KMS-11 (cell line): ENCODE measurements around the gene BCKDHA.

Experiments
- H2AFZ ChIP-seq: fragments of 200-600 bp; sonication (generic); 2 replicates; pipeline ENCODE4 v1.6.1; 2016; ENCODE audit warnings: antibody characterized with exemption, mixed run types, low read depth
- H3K27ac ChIP-seq: fragments of 200-600 bp; sonication (generic); 2 replicates; pipeline ENCODE4 v1.6.1; 2016; ENCODE audit warnings: mild to moderate bottlenecking, mixed run types
- H3K27me3 ChIP-seq: fragments of 200-600 bp; sonication (generic); 2 replicates; pipeline ENCODE4 v1.6.1; 2017; ENCODE audit warnings: mild to moderate bottlenecking, low read depth, mixed run types, moderate library complexity; ENCODE audit not compliant: insufficient read depth
- H3K36me3 ChIP-seq: fragments of 200-600 bp; sonication (generic); 2 replicates; pipeline ENCODE4 v1.6.1; 2017; ENCODE audit warnings: mild to moderate bottlenecking, mixed run types; ENCODE audit not compliant: insufficient read depth
- H3K4me1 ChIP-seq: fragments of 200-600 bp; sonication (generic); 2 replicates; pipeline ENCODE4 v1.6.1; 2016; ENCODE audit warnings: mild to moderate bottlenecking, low read depth, mixed run types; ENCODE audit not compliant: poor library complexity, severe bottlenecking
- H3K4me2 ChIP-seq: fragments of 200-600 bp; sonication (generic); 2 replicates; pipeline ENCODE4 v1.7.0; 2016; ENCODE audit warnings: mild to moderate bottlenecking, mixed run types
- H3K4me3 ChIP-seq: fragments of 200-600 bp; sonication (generic); IDR thresholded peaks from 2 replicates; pipeline ENCODE4 v1.6.1; 2017; ENCODE audit warnings: low read depth, low read length, mixed read lengths; ENCODE audit not compliant: insufficient read depth
- H3K79me2 ChIP-seq: fragments of 200-600 bp; sonication (generic); 2 replicates; pipeline ENCODE4 v1.6.1; 2016; ENCODE audit warnings: low read depth, mixed run types; ENCODE audit not compliant: insufficient read depth
- H3K9ac ChIP-seq: fragments of 200-600 bp; sonication (generic); 2 replicates; pipeline ENCODE4 v1.6.1; 2016; ENCODE audit warnings: mild to moderate bottlenecking, mixed run types
- H4K20me1 ChIP-seq: fragments of 200-600 bp; sonication (generic); 2 replicates; pipeline ENCODE4 v1.6.1; 2016; ENCODE audit warnings: mild to moderate bottlenecking, mixed run types; ENCODE audit not compliant: insufficient read depth
- CTCF ChIP-seq: fragments of 200-600 bp; sonication (generic); conservative IDR thresholded peaks from 2 replicates; pipeline ENCODE4 v1.6.1; 2017; ENCODE audit warnings: low read depth, mild to moderate bottlenecking, antibody characterized with exemption, low read length, moderate library complexity, mixed read lengths

BCKDHA gene

GRCh38 chr19:41401483-41401882, 3.9 kb downstream of the BCKDHA start:
- H3K4me1 ChIP-seq, result peaks cover 14% of the 10 kb centered on the region
- H2AFZ ChIP-seq, result no peak overlapping the region
- no peak overlapping the region for H3K4me2 ChIP-seq
- no peaks in the 10 kb centered on the region for H3K27me3 ChIP-seq
- TF ChIP-seq CTCF, result no peak
- H3K4me3 ChIP-seq, result no peak overlapping the region
- no peaks in the 10 kb centered on the region for H4K20me1 ChIP-seq
- H3K27ac ChIP-seq, result no peak overlapping the region
- no peaks in the 10 kb centered on the region for H3K36me3 ChIP-seq
- H3K9ac ChIP-seq, result no peak overlapping the region
- H3K79me2 ChIP-seq, result peaks cover 34% of the 10 kb centered on the region

- H3K4me1 ChIP-seq, result peaks cover 19% of the 10 kb centered on the region
- H3K36me3 ChIP-seq, result no peaks in the 10 kb centered on the region
- H3K79me2 ChIP-seq, result peaks cover 30% of the 10 kb centered on the region
- H3K27me3 ChIP-seq, result no peaks in the 10 kb centered on the region
- no peaks in the 10 kb centered on the region for H4K20me1 ChIP-seq
- no peak overlapping the region for H3K4me2 ChIP-seq
- no peak overlapping the region for H2AFZ ChIP-seq
- no peak overlapping the region for H3K9ac ChIP-seq
- TF ChIP-seq CTCF, result no peak
- H3K4me3 ChIP-seq, result no peak overlapping the region
- H3K27ac ChIP-seq, result no peak overlapping the region; the same call in 1 of the 2 replicates
Observed at GRCh38 chr19:41402010-41402409, 4.4 kb downstream of the BCKDHA start.

GRCh38 chr19:41403181-41403970, 5.8 kb downstream of the BCKDHA start:
- Histone ChIP-seq H3K27ac (no peak overlapping the region), H2AFZ (no peak overlapping the region), H3K9ac (no peak overlapping the region), H3K36me3 (no peaks in the 10 kb centered on the region), H3K79me2 (peaks cover 23% of the 10 kb centered on the region), H4K20me1 (no peaks in the 10 kb centered on the region), H3K27me3 (no peaks in the 10 kb centered on the region), H3K4me1 (peaks cover 31% of the 10 kb centered on the region), H3K4me2 (no peak overlapping the region), H3K4me3 (no peak overlapping the region)
- no peak for TF ChIP-seq CTCF

GRCh38 chr19:41405776-41406175, 8.2 kb downstream of the BCKDHA start:
- Histone ChIP-seq H3K36me3 (no peaks in the 10 kb centered on the region), H2AFZ (no peak overlapping the region), H3K27me3 (no peaks in the 10 kb centered on the region), H3K4me2 (no peak overlapping the region), H3K4me1 (peaks cover 43% of the 10 kb centered on the region), H3K9ac (no peak overlapping the region), H4K20me1 (no peaks in the 10 kb centered on the region), H3K27ac (no peak overlapping the region), H3K79me2 (peaks cover 9% of the 10 kb centered on the region; the same call in 1 of the 2 replicates), H3K4me3 (no peak overlapping the region)
- TF ChIP-seq CTCF, result no peak
